Subcutaneous adipose tissue (tissue), 4 donors: ENCODE measurements around the gene PLAAT4. TPM values are rescaled to one million over a fixed set of nuclear protein-coding genes. Genes with fewer than 3 reads are reported as not detected.

Experiments
- CTCF ChIP-seq: fragments of 450-650 bp; IDR thresholded peaks from one replicate; pipeline ENCODE4 v1.5.1; 2016; ENCODE audit warnings: low read depth, mild to moderate bottlenecking, control low read depth, antibody characterized with exemption, moderate library complexity
- total RNA-seq, 4 donors: library from RNA; depleted of rRNA; stranded (reverse); fragments of >200 nt; gene quantifications; one replicate each; pipeline ENCODE4 v1.1.0, GENCODE V29; 2016

The PLAAT4 gene
- total RNA-seq, 4 donors from 2014 or later, result 9.9 to 21.2 (median 15.4) TPM

- TF ChIP-seq CTCF, result no peak
Observed at GRCh38 chr11:63511048-63511748, 25.4 kb upstream of the PLAAT4 start.

GRCh38 chr11:63512816-63513215 lies 23.8 kb upstream of the PLAAT4 start:
- no peak for TF ChIP-seq CTCF

GRCh38 chr11:63516109-63516508 lies 20.5 kb upstream of the PLAAT4 start:
- no peak for TF ChIP-seq CTCF

GRCh38 chr11:63517156-63517555 lies 19.5 kb upstream of the PLAAT4 start:
- TF ChIP-seq CTCF, result no peak

GRCh38 chr11:63518548-63518947 lies 18.1 kb upstream of the PLAAT4 start:
- no peak for TF ChIP-seq CTCF

GRCh38 chr11:63520606-63521170 lies 15.9 kb upstream of the PLAAT4 start:
- TF ChIP-seq CTCF, result no peak

- TF ChIP-seq CTCF, result no peak
Observed at GRCh38 chr11:63521896-63522295, 14.7 kb upstream of the PLAAT4 start.
